PFSK-1 (cell line): Measurements from ENCODE around the gene VSIG10L.

Experiments used
- FOXP2 ChIP-seq: optimal IDR thresholded peaks from 2 replicates; pipeline ENCODE3; 2011; ENCODE audit warnings: borderline replicate concordance, control low read depth, inconsistent platforms; ENCODE audit not compliant: insufficient read depth; ENCODE audit errors: extremely low read length, extremely low read depth
- POLR2AphosphoS5 ChIP-seq: IDR thresholded peaks from 2 replicates; pipeline ENCODE4 v1.6.1; 2012; ENCODE audit warnings: low read depth, mild to moderate bottlenecking, control low read depth, low read length, moderate library complexity
- REST ChIP-seq, 2 experiments: IDR thresholded peaks; 2 replicates each; pipeline versions ENCODE4 v1.6.1 to v1.8.0; 2011 to 2012; ENCODE audit warnings: low read depth in 2 of 2, low read length in 2 of 2, control low read depth in 1 of 2, inconsistent platforms in 1 of 2, mild to moderate bottlenecking in 1 of 2, moderate library complexity in 1 of 2; ENCODE audit not compliant: insufficient read depth in 1 of 2
- SIN3A ChIP-seq: IDR thresholded peaks from 2 replicates; pipeline ENCODE4 v1.6.1; 2012; ENCODE audit warnings: mild to moderate bottlenecking, low read length, moderate library complexity, borderline replicate concordance; ENCODE audit not compliant: insufficient read depth
- TAF1 ChIP-seq: IDR thresholded peaks from 2 replicates; pipeline ENCODE4 v1.6.1; 2012; ENCODE audit warnings: low read length, control low read depth, borderline replicate concordance; ENCODE audit not compliant: insufficient read depth

Gene VSIG10L

GRCh38 chr19:51372021-51372648 is 30.2 kb upstream of the VSIG10L start:
- TF ChIP-seq TAF1, result no peak
- no peak for TF ChIP-seq POLR2AphosphoS5
- TF ChIP-seq FOXP2, result no peak
- TF ChIP-seq SIN3A, result no peak
- TF ChIP-seq REST (IDR thresholded peaks at IDR 0.05; ENCODE audit: insufficient read depth in 1 of 2, low read depth in 2 of 2, low read length in 2 of 2), result no peak

- TF ChIP-seq SIN3A (no peak), FOXP2 (no peak), REST (IDR thresholded peaks at IDR 0.05; ENCODE audit: insufficient read depth in 1 of 2, low read depth in 2 of 2, low read length in 2 of 2) (no peak), TAF1 (no peak), POLR2AphosphoS5 (no peak)
Observed at GRCh38 chr19:51371186-51371690, 29.3 kb upstream of the VSIG10L start.

- TF ChIP-seq REST (IDR thresholded peaks at IDR 0.05; ENCODE audit: insufficient read depth in 1 of 2, low read depth in 2 of 2, low read length in 2 of 2) (no peak), TAF1 (no peak), SIN3A (no peak), FOXP2 (no peak), POLR2AphosphoS5 (no peak)
Observed at GRCh38 chr19:51370230-51370629, 28.3 kb upstream of the VSIG10L start.

- no peak for TF ChIP-seq FOXP2
- no peak for TF ChIP-seq SIN3A
- TF ChIP-seq TAF1, result no peak
- TF ChIP-seq REST (IDR thresholded peaks at IDR 0.05; ENCODE audit: insufficient read depth in 1 of 2, low read depth in 2 of 2, low read length in 2 of 2), result no peak
- no peak for TF ChIP-seq POLR2AphosphoS5
Observed at GRCh38 chr19:51368366-51369282, 26.7 kb upstream of the VSIG10L start, which contains the start of gene CLDND2. Gene CLDND2 (minus strand): TSS chr19:51369003. CDS start chr19:51368577, 426 bp downstream.
